ENCODE data around the gene KCTD15. TPM values are rescaled to one million over a fixed set of nuclear protein-coding genes. Genes with fewer than 3 reads are reported as not detected.

KCTD15 gene
- total and polyA plus RNA-seq, 8 donors, result 14.1 to 172 (median 30.1) TPM

DNA sequence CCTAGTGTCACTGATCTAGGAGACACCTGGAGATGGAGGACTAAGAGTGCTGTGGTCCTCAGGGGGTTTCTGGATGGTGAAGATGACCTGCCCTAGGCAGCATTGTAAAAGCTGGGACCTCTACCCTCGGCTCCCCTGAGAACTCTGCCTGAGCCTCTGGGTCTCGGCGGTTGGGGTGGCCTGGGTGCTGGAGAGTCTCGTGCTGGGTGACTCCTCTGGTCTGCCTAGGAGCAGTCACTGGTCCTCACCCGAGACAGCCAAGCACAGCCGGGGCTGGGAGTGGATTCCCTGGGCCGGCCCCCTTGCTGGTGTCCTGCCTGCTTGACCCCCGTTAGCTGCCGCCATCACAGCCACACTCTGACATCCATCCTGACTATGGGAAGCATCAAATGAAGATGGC is 6.7 kb downstream of the KCTD15 start:
- Histone ChIP-seq H3K27me3 (peaks cover 0 to 1% (median 0%) of the 10 kb centered on the region in 3 donors), H3K4me1 (peaks cover 12 to 76% (median 50%) of the 10 kb centered on the region in 4 donors), H3K36me3 (peaks cover 13 to 66% (median 51%) of the 10 kb centered on the region in 4 donors), H3K27ac (peak overlapping the region in 4 of 5 donors; percentile 74 to 86 (median 74)), H3K4me3 (no peak overlapping the region), H3K9me3 (no peaks in the 10 kb centered on the region)
- no peak for DNase-seq
- 84 to 93% (median 88%) methylated on average over 3 to 9 of the region's 9 CpGs for WGBS, 5 donors
- TF ChIP-seq EP300 (IDR thresholded peaks at IDR 0.05) (no peak), POLR2AphosphoS5 (IDR thresholded peaks at IDR 0.05) (no peak), POLR2A (IDR thresholded peaks at IDR 0.05) (no peak)
- TF ChIP-seq, protein P1, sequence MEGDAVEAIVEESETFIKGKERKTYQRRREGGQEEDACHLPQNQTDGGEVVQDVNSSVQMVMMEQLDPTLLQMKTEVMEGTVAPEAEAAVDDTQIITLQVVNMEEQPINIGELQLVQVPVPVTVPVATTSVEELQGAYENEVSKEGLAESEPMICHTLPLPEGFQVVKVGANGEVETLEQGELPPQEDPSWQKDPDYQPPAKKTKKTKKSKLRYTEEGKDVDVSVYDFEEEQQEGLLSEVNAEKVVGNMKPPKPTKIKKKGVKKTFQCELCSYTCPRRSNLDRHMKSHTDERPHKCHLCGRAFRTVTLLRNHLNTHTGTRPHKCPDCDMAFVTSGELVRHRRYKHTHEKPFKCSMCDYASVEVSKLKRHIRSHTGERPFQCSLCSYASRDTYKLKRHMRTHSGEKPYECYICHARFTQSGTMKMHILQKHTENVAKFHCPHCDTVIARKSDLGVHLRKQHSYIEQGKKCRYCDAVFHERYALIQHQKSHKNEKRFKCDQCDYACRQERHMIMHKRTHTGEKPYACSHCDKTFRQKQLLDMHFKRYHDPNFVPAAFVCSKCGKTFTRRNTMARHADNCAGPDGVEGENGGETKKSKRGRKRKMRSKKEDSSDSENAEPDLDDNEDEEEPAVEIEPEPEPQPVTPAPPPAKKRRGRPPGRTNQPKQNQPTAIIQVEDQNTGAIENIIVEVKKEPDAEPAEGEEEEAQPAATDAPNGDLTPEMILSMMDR (IDR thresholded peaks at IDR 0.05), result no peak
- intact Hi-C loops (cut with DNase I; ENCODE audit: low total_unique reads), result no loop called here

DNA sequence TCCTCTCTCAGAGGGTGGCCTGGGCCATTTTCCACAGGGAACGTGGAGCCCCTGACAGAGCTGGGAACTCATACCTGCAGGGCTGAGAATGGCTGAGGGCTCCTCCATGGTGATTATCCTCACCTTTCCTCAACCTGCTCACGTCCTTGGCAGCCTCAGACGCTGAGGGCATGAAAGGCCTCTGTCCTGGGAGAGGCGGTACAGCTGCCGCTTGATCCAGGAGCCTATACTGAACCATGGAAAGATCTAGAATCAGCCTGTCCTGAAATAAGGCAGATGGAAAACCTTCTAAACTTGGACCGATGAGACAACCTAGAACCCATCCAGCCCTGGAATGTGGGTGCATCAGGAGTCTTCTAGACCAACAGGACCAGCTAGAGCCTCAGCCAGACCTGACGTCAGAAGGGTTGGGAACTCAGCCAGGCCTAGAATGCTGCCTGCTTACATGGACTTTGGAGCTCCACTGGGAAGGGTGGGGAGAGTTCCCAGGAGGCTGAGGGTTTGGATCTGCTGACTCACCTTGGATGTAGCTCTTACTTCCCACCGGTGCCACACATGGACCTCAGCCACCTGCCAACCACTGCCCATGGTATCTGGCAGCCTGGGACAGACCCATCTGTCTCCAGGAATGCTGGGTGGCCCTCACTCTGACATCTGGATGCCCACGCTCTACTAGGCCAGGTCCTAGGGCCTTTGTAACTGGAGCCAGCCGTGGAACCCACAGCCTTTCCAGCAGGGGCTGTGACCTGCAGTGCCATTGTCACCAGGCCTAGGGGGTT is 7.5 kb downstream of the KCTD15 start:
- Histone ChIP-seq H3K4me3 (no peak overlapping the region), H3K27me3 (no peaks in the 10 kb centered on the region), H3K27ac (peak overlapping the region; percentile 56 to 86 (median 74)), H3K4me1 (peaks cover 12 to 67% (median 47%) of the 10 kb centered on the region in 4 donors), H3K36me3 (peaks cover 13 to 74% (median 59%) of the 10 kb centered on the region in 4 donors), H3K9me3 (no peaks in the 10 kb centered on the region)
- 40 to 59% (median 41%) methylated on average over 8 to 10 of the region's 10 CpGs for WGBS, 5 donors
- peak; percentile 95 for DNase-seq
- intact Hi-C loops (cut with DNase I; ENCODE audit: low total_unique reads), result no loop called here
- peak; percentile 42 to 82 (median 48) for TF ChIP-seq POLR2AphosphoS5 (IDR thresholded peaks at IDR 0.05)
- TF ChIP-seq EP300 (IDR thresholded peaks at IDR 0.05), result no peak

DNA sequence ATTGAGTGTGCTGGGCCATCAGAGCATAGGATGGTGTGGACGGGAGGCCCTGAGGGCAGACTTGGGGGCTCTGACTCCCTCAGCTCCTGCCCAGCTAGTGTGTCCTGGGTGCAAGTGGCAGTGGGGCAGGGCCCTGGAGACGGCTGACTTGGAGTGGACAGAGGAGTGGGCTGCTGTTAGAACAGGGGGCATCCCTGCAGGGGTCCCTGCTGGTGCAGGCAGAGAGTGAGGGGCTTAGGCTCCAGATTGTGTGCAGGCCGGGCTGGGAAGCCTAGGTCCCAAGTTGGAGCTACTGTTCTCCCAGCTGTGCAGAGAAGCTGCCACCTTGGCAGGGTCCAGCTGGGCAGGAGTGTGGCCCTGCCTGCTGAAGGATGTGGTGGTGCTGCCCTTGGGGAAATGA is 8.6 kb downstream of the KCTD15 start:
- Histone ChIP-seq H3K27ac (peak overlapping the region in 3 of 5 donors; percentile 74 to 86 (median 75)), H3K27me3 (no peaks in the 10 kb centered on the region), H3K9me3 (no peaks in the 10 kb centered on the region), H3K36me3 (peaks cover 13 to 85% (median 65%) of the 10 kb centered on the region in 4 donors), H3K4me1 (peaks cover 12 to 56% (median 41%) of the 10 kb centered on the region in 4 donors), H3K4me3 (no peak overlapping the region)
- TF ChIP-seq POLR2A (IDR thresholded peaks at IDR 0.05) (no peak), EP300 (IDR thresholded peaks at IDR 0.05) (no peak), POLR2AphosphoS5 (IDR thresholded peaks at IDR 0.05) (no peak)
- TF ChIP-seq, protein P1 (IDR thresholded peaks at IDR 0.05), result no peak
- WGBS, 5 donors, result 75 to 89% (median 86%) methylated on average over 3 of the region's 3 CpGs
- intact Hi-C loops (cut with DNase I; ENCODE audit: low total_unique reads), result no loop called here
- no peak for DNase-seq

DNA sequence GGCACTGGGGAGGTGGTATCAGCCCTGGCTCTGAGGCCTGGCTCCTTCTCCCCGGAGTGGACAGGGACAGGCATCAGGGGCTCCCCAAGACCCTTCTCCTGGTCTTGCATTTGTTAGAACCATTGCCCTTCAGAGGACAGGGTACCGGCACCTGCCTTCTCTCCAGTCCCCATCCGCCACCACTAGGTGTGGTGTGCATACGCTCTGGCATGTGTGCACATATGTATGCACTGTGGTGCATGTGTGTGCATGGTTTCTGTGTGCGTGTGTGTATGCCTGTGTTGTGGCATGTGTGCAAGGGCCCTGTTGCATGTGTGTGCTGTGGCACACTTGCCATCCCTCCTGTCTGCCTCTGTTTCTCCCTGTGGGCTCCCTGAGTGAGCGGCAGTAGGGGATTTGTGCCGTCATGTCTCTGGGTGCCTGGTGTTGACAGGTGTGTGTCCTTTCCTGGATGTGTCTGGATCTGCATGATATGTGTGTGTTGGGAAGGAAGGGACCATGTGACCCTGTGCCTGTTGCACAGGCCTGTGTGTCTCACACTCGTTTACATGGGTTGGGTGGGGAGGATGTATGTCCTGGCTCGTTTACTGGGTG is 9.3 kb downstream of the KCTD15 start:
- H3K4me3 ChIP-seq, result no peak overlapping the region
- H3K9me3 ChIP-seq, result no peaks in the 10 kb centered on the region
- intact Hi-C loops (cut with DNase I; ENCODE audit: low total_unique reads), result no loop called here
- no peaks in the 10 kb centered on the region for H3K27me3 ChIP-seq
- peak overlapping the region in 2 of 5 donors; percentile 7 to 86 for H3K27ac ChIP-seq
- WGBS, 5 donors, result 67 to 79% (median 78%) methylated on average over 5 to 9 of the region's 9 CpGs
- no peak for DNase-seq
- H3K36me3 ChIP-seq, result peaks cover 16 to 90% (median 66%) of the 10 kb centered on the region in 4 donors
- H3K4me1 ChIP-seq, result peaks cover 12 to 56% (median 40%) of the 10 kb centered on the region in 4 donors
- TF ChIP-seq POLR2AphosphoS5 (IDR thresholded peaks at IDR 0.05), result no peak
- TF ChIP-seq, protein P1 (IDR thresholded peaks at IDR 0.05), result no peak
- no peak for TF ChIP-seq EP300 (IDR thresholded peaks at IDR 0.05)
- TF ChIP-seq POLR2A (IDR thresholded peaks at IDR 0.05), result no peak

All from stomach (tissue), 9 donors.